Subcutaneous adipose tissue (tissue), 4 donors: ENCODE data around the gene ZNF292. TPM values are rescaled to one million over a fixed set of nuclear protein-coding genes. Genes with fewer than 3 reads are reported as not detected.

Source experiments
- CTCF ChIP-seq: fragments of 450-650 bp; IDR thresholded peaks from one replicate; pipeline ENCODE4 v1.5.1; 2016; ENCODE audit warnings: low read depth, mild to moderate bottlenecking, control low read depth, antibody characterized with exemption, moderate library complexity
- total RNA-seq, 4 donors: library from RNA; depleted of rRNA; stranded (reverse); fragments of >200 nt; gene quantifications; one replicate each; pipeline ENCODE4 v1.1.0, GENCODE V29; 2016

ZNF292 gene
- total RNA-seq, 4 donors from 2014 or later: 31.5 to 39.4 (median 36.8) TPM

- TF ChIP-seq CTCF: no peak
These were observed 123.8 kb downstream of the ZNF292 start for GRCh38 chr6:87279196-87279595.

GRCh38 chr6:87281426-87281825 lies 126.1 kb downstream of the ZNF292 start:
- TF ChIP-seq CTCF: no peak

- TF ChIP-seq CTCF: no peak
These were observed 127.4 kb downstream of the ZNF292 start for GRCh38 chr6:87282743-87283142.

GRCh38 chr6:87283461-87283860 lies 128.1 kb downstream of the ZNF292 start:
- no peak for TF ChIP-seq CTCF

GRCh38 chr6:87287251-87287650 lies 131.9 kb downstream of the ZNF292 start:
- no peak for TF ChIP-seq CTCF

- no peak for TF ChIP-seq CTCF
These were observed 134.2 kb downstream of the ZNF292 start for GRCh38 chr6:87289571-87289970.

- TF ChIP-seq CTCF: no peak
These were observed 136.5 kb downstream of the ZNF292 start for GRCh38 chr6:87291883-87292282.

- TF ChIP-seq CTCF: no peak
These were observed 138.2 kb downstream of the ZNF292 start for GRCh38 chr6:87293526-87293925.
